Stimulated activated CD8-positive, alpha-beta memory T cell treated with anti-CD3 and anti-CD28 coated beads, Interleukin-7, amount 100 ng/mL, for 1 hour (primary cell): ENCODE measurements around the gene KLK2.

Experiments
- DNase-seq, 2 donors: peaks; one replicate each; pipeline ENCODE4 v3.0.0-alpha.2; 2020; ENCODE audit warnings: low read depth in 2 of 2

Gene KLK2

DNA sequence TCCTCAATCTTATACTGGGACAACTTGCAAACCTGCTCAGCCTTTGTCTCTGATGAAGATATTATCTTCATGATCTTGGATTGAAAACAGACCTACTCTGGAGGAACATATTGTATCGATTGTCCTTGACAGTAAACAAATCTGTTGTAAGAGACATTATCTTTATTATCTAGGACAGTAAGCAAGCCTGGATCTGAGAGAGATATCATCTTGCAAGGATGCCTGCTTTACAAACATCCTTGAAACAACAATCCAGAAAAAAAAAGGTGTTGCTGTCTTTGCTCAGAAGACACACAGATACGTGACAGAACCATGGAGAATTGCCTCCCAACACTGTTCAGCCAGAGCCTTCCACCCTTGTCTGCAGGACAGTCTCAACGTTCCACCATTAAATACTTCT lies 22.5 kb upstream of the KLK2 start:
- DNase-seq: no peak

DNA sequence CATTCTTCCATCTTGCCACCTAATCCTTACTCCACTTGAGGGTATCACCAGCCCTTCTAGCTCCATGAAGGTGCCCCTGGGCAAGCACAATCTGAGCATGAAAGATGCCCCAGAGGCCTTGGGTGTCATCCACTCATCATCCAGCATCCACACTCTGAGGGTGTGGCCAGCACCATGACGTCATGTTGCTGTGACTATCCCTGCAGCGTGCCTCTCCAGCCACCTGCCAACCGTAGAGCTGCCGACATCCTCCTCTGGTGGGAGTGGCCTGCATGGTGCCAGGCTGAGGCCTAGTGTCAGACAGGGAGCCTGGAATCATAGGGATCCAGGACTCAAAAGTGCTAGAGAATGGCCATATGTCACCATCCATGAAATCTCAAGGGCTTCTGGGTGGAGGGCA lies 21.6 kb upstream of the KLK2 start:
- DNase-seq: no peak

DNA sequence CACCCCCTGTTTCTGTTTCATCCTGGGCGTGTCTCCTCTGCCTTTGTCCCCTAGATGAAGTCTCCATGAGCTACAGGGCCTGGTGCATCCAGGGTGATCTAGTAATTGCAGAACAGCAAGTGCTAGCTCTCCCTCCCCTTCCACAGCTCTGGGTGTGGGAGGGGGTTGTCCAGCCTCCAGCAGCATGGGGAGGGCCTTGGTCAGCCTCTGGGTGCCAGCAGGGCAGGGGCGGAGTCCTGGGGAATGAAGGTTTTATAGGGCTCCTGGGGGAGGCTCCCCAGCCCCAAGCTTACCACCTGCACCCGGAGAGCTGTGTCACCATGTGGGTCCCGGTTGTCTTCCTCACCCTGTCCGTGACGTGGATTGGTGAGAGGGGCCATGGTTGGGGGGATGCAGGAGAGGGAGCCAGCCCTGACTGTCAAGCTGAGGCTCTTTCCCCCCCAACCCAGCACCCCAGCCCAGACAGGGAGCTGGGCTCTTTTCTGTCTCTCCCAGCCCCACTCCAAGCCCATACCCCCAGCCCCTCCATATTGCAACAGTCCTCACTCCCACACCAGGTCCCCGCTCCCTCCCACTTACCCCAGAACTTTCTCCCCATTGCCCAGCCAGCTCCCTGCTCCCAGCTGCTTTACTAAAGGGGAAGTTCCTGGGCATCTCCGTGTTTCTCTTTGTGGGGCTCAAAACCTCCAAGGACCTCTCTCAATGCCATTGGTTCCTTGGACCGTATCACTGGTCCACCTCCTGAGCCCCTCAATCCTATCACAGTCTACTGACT lies 18.4 kb upstream of the KLK2 start, which contains the start of gene KLK3:
TSS of gene KLK3 (plus strand) at position 280 of the 775 bp plus-strand sequence. CDS start at position 321, 41 bp downstream.
- DNase-seq: no peak

DNA sequence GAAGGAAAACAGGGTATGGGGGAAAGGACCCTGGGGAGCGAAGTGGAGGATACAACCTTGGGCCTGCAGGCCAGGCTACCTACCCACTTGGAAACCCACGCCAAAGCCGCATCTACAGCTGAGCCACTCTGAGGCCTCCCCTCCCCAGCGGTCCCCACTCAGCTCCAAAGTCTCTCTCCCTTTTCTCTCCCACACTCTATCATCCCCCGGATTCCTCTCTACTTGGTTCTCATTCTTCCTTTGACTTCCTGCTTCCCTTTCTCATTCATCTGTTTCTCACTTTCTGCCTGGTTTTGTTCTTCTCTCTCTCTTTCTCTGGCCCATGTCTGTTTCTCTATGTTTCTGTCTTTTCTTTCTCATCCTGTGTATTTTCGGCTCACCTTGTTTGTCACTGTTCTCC lies 15.9 kb upstream of the KLK2 start:
- no peak for DNase-seq

DNA sequence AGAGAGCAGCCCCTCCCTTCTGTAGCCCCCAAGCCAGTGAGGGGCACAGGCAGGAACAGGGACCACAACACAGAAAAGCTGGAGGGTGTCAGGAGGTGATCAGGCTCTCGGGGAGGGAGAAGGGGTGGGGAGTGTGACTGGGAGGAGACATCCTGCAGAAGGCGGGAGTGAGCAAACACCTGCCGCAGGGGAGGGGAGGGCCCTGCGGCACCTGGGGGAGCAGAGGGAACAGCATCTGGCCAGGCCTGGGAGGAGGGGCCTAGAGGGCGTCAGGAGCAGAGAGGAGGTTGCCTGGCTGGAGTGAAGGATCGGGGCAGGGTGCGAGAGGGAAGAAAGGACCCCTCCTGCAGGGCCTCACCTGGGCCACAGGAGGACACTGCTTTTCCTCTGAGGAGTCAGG lies 14.4 kb upstream of the KLK2 start:
- DNase-seq: no peak

DNA sequence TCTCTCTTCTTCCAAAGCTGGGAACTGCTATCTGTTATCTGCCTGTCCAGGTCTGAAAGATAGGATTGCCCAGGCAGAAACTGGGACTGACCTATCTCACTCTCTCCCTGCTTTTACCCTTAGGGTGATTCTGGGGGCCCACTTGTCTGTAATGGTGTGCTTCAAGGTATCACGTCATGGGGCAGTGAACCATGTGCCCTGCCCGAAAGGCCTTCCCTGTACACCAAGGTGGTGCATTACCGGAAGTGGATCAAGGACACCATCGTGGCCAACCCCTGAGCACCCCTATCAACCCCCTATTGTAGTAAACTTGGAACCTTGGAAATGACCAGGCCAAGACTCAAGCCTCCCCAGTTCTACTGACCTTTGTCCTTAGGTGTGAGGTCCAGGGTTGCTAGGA lies 13.4 kb upstream of the KLK2 start:
- DNase-seq: no peak

DNA sequence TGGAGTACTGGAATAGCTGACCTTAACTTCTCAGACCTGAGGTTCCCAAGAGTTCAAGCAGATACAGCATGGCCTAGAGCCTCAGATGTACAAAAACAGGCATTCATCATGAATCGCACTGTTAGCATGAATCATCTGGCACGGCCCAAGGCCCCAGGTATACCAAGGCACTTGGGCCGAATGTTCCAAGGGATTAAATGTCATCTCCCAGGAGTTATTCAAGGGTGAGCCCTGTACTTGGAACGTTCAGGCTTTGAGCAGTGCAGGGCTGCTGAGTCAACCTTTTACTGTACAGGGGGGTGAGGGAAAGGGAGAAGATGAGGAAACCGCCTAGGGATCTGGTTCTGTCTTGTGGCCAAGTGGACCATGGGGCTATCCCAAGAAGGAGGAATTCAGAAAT lies 12.2 kb upstream of the KLK2 start:
- no peak for DNase-seq

DNA sequence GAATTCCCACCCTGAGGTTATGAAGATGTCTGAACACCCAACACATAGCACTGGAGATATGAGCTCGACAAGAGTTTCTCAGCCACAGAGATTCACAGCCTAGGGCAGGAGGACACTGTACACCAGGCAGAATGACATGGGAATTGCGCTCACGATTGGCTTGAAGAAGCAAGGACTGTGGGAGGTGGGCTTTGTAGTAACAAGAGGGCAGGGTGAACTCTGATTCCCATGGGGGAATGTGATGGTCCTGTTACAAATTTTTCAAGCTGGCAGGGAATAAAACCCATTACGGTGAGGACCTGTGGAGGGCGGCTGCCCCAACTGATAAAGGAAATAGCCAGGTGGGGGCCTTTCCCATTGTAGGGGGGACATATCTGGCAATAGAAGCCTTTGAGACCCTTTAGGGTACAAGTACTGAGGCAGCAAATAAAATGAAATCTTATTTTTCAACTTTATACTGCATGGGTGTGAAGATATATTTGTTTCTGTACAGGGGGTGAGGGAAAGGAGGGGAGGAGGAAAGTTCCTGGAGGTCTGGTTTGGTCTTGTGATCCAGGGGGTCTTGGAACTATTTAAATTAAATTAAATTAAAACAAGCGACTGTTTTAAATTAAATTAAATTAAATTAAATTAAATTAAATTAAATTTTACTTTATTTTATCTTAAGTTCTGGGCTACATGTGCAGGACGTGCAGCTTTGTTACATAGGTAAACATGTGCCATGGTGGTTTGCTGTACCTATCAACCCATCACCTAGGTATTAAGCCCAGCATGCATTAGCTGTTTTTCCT lies 11.5 kb upstream of the KLK2 start:
- no peak for DNase-seq

DNA sequence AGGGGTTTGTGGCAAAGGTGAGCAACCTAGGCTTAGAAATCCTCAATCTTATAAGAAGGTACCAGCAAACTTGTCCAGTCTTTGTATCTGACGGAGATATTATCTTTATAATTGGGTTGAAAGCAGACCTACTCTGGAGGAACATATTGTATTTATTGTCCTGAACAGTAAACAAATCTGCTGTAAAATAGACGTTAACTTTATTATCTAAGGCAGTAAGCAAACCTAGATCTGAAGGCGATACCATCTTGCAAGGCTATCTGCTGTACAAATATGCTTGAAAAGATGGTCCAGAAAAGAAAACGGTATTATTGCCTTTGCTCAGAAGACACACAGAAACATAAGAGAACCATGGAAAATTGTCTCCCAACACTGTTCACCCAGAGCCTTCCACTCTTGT lies 3.8 kb upstream of the KLK2 start:
- DNase-seq: no peak

DNA sequence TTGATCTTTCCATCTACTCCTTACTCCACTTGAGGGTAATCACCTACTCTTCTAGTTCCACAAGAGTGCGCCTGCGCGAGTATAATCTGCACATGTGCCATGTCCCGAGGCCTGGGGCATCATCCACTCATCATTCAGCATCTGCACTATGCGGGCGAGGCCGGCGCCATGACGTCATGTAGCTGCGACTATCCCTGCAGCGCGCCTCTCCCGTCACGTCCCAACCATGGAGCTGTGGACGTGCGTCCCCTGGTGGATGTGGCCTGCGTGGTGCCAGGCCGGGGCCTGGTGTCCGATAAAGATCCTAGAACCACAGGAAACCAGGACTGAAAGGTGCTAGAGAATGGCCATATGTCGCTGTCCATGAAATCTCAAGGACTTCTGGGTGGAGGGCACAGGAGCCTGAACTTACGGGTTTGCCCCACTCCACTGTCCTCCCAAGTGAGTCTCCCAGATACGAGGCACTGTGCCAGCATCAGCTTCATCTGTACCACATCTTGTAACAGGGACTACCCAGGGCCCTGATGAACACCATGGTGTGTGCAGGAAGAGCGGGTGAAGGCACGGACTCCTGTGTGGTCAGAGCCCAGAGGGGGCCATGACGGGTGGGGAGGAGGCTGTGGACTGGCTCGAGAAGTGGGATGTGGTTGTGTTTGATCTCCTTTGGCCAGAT lies 2.7 kb upstream of the KLK2 start:
- DNase-seq: no peak

DNA sequence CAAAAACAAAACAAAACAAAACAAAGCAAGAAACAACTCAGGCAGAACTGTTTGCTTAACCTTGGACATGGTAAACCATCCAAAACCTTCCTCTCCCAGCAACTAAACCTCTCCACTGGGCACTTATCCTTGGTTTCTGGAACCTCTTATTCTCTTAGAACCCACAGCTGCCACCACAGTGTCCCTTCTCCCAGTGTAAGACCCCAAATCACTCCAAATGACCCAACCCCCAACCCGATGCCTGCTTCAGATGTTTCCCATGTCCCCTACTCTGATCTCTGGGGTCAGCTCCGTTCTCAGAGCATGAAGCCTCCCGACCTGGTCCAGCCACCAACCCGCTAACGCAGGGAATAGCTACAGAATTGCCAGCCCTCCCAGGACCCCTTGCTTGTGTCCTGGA lies 972 bp downstream of the KLK2 start:
- no peak for DNase-seq

DNA sequence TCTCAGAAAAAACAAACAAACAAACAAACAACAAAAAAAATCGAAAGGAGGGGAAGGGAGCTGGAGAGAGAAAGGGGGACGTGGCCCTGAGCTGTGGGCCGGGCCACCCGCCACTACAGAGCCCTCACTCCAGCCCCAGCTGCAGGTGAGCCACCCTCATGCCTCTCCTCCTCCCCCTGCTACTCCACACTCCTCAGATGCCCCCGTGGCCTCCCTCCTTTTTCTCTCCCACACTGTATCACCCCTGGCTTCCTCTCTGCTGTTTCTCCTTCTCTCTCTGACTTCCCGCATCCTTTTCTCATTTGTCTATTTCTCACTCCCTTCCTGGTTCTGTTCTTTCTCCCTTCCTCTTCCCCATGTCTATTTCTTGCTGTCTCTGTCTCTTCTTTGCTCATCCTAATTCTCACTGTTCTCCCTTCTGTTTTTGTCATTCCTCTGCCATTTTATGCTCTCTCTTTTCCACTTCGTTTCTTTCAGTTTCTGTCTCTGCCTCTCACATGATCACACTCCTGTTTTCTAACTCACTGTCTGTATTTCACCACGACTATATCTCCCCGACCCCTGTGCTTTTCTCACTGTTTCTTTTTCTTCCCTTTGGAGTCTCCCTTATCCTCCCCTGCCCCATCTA lies 2.7 kb downstream of the KLK2 start:
- no peak for DNase-seq

DNA sequence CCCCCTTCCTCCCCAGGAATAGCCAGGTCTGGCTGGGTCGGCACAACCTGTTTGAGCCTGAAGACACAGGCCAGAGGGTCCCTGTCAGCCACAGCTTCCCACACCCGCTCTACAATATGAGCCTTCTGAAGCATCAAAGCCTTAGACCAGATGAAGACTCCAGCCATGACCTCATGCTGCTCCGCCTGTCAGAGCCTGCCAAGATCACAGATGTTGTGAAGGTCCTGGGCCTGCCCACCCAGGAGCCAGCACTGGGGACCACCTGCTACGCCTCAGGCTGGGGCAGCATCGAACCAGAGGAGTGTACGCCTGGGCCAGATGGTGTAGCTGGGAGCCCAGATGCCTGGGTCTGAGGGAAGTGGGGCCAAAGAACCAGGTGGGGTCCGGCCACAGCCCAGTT lies 3.2 kb downstream of the KLK2 start:
- no peak for DNase-seq

DNA sequence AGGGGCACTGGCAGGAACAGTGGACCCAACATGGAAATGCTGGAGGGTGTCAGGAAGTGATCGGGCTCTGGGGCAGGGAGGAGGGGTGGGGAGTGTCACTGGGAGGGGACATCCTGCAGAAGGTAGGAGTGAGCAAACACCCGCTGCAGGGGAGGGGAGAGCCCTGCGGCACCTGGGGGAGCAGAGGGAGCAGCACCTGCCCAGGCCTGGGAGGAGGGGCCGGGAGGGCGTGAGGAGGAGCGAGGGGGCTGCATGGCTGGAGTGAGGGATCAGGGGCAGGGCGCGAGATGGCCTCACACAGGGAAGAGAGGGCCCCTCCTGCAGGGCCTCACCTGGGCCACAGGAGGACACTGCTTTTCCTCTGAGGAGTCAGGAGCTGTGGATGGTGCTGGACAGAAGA lies 4.1 kb downstream of the KLK2 start:
- DNase-seq: no peak

DNA sequence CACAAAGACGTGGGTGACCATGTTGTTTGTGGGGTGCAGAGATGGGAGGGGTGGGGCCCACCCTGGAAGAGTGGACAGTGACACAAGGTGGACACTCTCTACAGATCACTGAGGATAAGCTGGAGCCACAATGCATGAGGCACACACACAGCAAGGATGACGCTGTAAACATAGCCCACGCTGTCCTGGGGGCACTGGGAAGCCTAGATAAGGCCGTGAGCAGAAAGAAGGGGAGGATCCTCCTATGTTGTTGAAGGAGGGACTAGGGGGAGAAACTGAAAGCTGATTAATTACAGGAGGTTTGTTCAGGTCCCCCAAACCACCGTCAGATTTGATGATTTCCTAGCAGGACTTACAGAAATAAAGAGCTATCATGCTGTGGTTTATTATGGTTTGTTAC lies 5.6 kb downstream of the KLK2 start:
- DNase-seq: no peak

DNA sequence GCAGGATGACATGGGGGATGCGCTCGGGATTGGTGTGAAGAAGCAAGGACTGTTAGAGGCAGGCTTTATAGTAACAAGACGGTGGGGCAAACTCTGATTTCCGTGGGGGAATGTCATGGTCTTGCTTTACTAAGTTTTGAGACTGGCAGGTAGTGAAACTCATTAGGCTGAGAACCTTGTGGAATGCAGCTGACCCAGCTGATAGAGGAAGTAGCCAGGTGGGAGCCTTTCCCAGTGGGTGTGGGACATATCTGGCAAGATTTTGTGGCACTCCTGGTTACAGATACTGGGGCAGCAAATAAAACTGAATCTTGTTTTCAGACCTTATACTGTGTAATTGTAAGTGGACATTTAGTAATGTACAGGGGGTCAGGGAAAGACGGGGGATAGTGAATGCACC lies 7.0 kb downstream of the KLK2 start:
- DNase-seq: no peak

DNA sequence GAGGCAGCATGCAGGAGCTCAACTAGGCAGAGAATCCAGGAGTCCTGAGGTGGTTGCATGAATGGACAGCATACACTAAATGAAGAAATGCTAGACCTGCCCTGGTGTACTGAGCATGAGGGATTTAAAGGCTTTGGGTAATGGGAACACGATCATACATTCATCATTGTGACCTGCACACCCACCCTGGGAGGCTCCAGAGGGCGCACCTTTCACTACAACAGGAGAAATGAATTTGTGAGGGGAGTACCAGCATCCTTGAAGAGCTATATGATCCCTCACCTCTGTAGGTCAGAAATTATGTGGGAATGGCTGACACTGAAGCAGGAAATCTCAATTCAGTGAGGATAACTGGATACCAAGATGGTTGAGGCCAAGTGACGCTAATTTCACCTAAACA lies 8.9 kb downstream of the KLK2 start:
- DNase-seq: no peak

DNA sequence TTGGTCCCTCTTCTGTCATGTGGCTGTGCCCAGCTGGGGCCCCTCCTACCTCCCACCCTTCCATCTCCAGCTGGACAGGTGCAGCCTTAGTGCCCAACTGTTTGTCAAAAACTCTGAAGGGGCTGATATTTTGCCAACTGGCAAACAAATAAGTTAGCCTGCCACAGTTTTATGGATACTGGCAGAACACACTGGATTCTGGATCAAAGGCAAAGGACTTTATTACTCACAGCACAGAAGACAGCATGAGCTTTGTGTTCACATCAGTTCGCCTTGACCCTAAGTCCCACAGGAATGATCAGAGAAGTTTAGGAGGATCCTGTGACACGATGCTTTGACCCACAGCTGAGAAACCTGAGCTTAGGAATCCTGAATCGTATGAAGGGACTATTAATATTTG lies 16.4 kb downstream of the KLK2 start:
- no peak for DNase-seq

DNA sequence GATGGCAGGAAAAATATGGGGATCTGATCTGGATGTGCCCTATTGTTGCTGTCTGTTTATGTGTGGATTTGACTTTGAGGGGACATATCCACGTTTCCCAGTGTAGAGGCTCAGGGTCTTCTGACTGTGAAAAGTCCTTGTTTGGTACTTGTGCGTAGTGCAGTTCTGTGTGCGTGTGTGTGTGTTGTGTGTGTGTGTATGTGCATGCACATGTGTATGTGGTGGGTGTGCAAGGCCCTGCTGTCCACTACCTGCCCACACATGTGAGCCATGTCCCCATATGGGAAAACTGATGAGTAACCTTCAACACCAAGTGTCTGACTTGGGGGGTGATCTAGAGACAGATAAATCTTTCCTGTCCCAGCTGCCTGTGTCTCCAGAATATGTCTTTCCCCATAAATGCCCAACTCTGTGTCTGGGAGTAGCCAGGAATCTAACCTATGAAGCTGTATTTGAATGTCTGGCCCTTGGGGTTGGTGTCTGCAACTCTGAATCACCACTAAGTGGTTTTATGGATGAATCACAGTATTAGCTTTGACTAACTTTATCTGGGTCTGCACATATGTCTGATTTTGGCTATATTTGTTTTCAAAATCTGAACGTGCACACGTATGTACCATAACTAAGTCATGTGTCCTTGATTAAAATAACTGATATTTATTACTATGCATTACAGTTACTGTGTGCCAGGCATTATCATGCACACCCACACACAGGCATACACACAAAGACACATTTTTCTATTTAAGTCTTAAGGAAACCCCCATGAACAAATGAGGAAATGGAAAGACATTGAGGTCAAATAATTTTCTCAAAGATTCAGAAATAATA lies 17.4 kb downstream of the KLK2 start:
- no peak for DNase-seq

DNA sequence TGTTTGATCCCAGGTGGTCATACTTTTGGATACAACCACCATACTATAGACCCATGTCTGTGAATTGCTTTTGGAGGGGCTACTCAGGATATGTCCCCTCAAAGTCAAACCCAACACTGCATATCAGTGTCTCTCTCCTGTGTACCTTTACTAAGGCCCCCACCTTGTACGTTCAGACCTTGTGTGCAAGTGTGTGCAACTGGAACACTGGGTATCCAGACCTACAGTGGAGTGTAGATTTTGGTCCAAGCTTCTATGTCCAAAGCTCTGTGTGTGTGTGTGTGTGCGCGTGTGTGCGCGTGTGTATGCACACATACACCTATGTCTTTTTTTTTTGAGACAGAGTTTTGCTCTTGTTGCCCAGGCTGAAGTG lies 18.0 kb downstream of the KLK2 start:
- DNase-seq: no peak

DNA sequence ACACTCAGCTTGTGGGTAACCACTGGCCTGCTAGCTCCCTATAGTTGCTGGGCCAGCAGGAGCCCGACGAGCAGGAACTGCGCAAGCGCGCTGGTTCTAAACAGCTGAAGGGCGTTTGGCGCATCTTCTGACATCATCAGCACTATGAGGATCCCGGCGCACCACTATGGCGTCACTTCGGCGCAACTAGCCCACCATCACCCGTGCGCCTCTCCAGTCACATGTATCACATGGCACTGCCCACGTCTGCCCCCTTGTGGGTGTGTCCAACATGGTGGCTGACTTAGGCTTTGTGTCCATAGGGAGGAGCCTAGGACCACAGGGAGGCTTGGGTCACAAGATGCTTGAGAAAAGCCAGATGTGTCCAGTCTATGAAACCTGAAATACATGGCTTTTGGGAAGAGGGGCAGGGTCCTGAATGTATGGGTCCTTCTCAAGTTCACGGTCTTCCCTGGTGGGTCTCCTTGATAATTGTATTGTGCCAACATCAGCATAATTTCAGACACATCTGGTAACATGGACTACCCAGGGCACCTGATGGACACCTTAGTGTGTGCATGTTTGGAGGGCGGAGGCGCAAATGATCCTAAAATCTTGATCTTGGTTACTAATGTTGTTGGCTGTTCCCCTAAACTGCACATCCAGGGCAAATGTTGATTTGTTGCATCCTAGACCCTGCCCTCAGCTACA lies 20.0 kb downstream of the KLK2 start:
- no peak for DNase-seq
